Measurements from ENCODE around the gene ANKRD33B. TPM values are rescaled to one million over a fixed set of nuclear protein-coding genes. Genes with fewer than 3 reads are reported as not detected.
"Not testable (repeated sequence)": the region's sequence is repeated elsewhere in the genome, so short reads cannot be mapped to it uniquely, and the experiment has no call there.

Gene ANKRD33B
- total and polyA plus RNA-seq, 2 experiments from 2014 or later: 0.71 to 1.5 TPM

DNA sequence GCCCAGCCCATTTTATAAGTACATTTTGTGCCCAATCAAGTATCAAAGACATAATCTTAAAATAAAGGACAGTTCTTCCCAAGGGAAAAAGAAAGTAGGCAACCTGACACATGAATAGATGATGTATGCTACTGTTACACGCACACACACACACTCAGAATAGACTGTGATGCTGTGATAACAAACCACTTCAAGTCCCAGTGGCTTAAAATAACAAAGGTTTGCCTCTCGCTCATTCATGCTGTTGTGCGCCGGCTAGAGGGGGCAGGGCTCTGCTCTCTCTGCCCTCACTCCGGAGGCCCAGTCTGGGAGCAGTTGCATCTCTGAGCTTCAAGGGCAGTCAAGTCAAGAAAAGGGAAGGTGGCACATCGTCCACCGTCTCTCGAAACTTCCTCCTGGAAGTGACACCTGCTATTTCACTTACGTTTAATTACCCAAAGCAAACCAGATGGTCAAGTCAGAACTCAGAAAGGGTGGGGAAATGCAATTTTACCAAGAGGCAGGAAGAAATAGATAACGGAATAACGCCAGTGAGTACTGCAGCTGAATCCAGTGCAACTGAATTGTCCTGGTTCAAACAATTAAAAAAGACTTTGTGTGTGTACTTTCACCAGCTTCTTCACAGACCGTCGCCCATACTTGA lies 43.3 kb downstream of the ANKRD33B start:
- Histone ChIP-seq H3K9me2 (ENCODE audit: insufficient read depth) (no peaks in the 10 kb centered on the region), H3K4me1 (ENCODE audit: insufficient read depth) (peaks cover 17% of the 10 kb centered on the region), H2AFZ (peak overlapping the region; percentile 64), H3K4me2 (ENCODE audit: unreplicated experiment) (peak overlapping the region; percentile 50), H3K27me3 (replicated peaks; ENCODE audit: insufficient read depth) (no peaks in the 10 kb centered on the region), H3K36me3 (ENCODE audit: low read depth) (no peaks in the 10 kb centered on the region), H3K27ac (peak overlapping the region; percentile 80), H3K79me2 (ENCODE audit: insufficient read depth) (no peaks in the 10 kb centered on the region), H3K9me3 (ENCODE audit: low read depth) (no peaks in the 10 kb centered on the region), H3K9ac (peak overlapping the region; percentile 63), H3F3A (ENCODE audit: insufficient read depth) (peaks cover 9% of the 10 kb centered on the region; the same call in 1 of the 2 replicates), H4K20me1 (ENCODE audit: insufficient read depth) (no peaks in the 10 kb centered on the region), H3K4me3 (no peak overlapping the region)
- DNase-seq: no peak
- in situ Hi-C loops (cut with MboI): no loop called here
- 61 to 65% methylated on average over 13 of the region's 13 CpGs for WGBS, 2 experiments (ENCODE audit: low coverage in 1 of 2, low lambda C conversion rate in 2 of 2, missing lambda C conversion rate in 2 of 2)
- no peak for TF ChIP-seq EZH2phosphoT487 (IDR thresholded peaks at IDR 0.05; ENCODE audit: insufficient read depth, low read depth)
- TF ChIP-seq EZH2 (IDR thresholded peaks at IDR 0.05; ENCODE audit: insufficient read depth, poor library complexity, severe bottlenecking): no peak

DNA sequence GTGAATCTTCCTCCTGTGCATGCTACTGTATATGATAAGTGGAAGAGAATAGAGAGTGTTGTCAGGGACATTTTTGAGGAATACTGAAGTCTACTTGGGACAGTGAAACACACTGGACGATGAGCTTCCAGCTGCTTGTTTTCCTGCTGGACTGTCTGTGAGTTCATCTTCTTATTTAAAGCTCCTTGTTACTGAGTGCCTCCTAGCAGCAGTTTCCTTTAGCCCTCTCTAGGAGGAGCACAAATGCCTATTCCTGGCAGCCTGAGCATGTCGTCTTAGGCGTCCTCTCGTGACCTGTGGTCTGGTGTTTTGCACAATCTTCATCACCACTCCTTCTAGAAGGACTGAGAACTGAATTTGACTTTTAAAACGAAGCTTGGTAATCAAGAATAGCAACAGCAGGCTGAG lies 43.8 kb downstream of the ANKRD33B start:
- Histone ChIP-seq H3K4me2 (ENCODE audit: unreplicated experiment) (peak overlapping the region; percentile 50), H3K9ac (peak overlapping the region; percentile 63)
- WGBS, 2 experiments (ENCODE audit: low coverage in 1 of 2, low lambda C conversion rate in 2 of 2, missing lambda C conversion rate in 2 of 2): 10 to 11% methylated on average over 5 of the region's 5 CpGs

DNA sequence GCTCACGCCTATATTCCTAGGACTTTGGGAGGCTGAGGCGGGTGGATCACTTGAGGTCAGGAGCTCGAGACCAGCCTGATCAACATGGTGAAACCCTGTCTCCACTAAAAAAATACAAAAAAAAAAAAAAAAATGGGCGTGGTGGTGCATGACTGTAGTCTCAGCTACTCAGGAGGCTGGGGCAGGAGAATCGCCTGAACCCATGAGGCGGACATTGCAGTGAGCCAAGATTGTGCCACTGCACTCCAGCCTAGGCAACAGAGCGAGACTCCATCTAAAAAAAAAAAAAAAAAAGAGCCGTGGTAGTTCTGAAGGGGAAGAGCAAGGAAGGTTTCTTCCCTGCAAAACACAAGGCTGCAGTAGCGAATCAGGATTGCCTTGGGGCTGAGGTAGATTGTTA lies 44.2 kb downstream of the ANKRD33B start:
- H3K36me3 ChIP-seq (ENCODE audit: low read depth); H3K9me3 ChIP-seq (ENCODE audit: low read depth); H3F3A ChIP-seq (ENCODE audit: insufficient read depth); H4K20me1 ChIP-seq (ENCODE audit: insufficient read depth); H3K27me3 ChIP-seq (replicated peaks; ENCODE audit: insufficient read depth); in situ Hi-C loops (cut with MboI); DNase-seq; H3K79me2 ChIP-seq (ENCODE audit: insufficient read depth); H3K9me2 ChIP-seq (ENCODE audit: insufficient read depth): not testable (repeated sequence)
- peaks cover 16% of the 10 kb centered on the region for H3K4me1 ChIP-seq (ENCODE audit: insufficient read depth)
- 28 to 29% methylated on average over 9 of the region's 9 CpGs for WGBS, 2 experiments (ENCODE audit: low coverage in 1 of 2, low lambda C conversion rate in 2 of 2, missing lambda C conversion rate in 2 of 2)
- peak overlapping the region; percentile 64 for H2AFZ ChIP-seq
- H3K4me3 ChIP-seq: peak overlapping the region; percentile 27; the same call in 1 of the 2 replicates
- peak overlapping the region; percentile 63 for H3K9ac ChIP-seq
- peak overlapping the region; percentile 80 for H3K27ac ChIP-seq
- H3K4me2 ChIP-seq (ENCODE audit: unreplicated experiment): peak overlapping the region; percentile 50

More for the DNA sequence above, 43.8 kb downstream of the ANKRD33B start:
- Histone ChIP-seq H3K9me3 (ENCODE audit: low read depth) (no peaks in the 10 kb centered on the region), H2AFZ (peak overlapping the region; percentile 64), H4K20me1 (ENCODE audit: insufficient read depth) (no peaks in the 10 kb centered on the region), H3K27me3 (replicated peaks; ENCODE audit: insufficient read depth) (no peaks in the 10 kb centered on the region), H3K79me2 (ENCODE audit: insufficient read depth) (no peaks in the 10 kb centered on the region), H3K4me1 (ENCODE audit: insufficient read depth) (peaks cover 16% of the 10 kb centered on the region), H3F3A (ENCODE audit: insufficient read depth) (peaks cover 5% of the 10 kb centered on the region; the same call in 1 of the 2 replicates), H3K27ac (peak overlapping the region; percentile 80), H3K36me3 (ENCODE audit: low read depth) (no peaks in the 10 kb centered on the region), H3K9me2 (ENCODE audit: insufficient read depth) (no peaks in the 10 kb centered on the region), H3K4me3 (peak overlapping the region; percentile 27; the same call in 1 of the 2 replicates)
- in situ Hi-C loops (cut with MboI): no loop called here
- TF ChIP-seq EZH2 (IDR thresholded peaks at IDR 0.05; ENCODE audit: insufficient read depth, poor library complexity, severe bottlenecking) (no peak), EZH2phosphoT487 (IDR thresholded peaks at IDR 0.05; ENCODE audit: insufficient read depth, low read depth) (no peak)
- peak; percentile 93 for DNase-seq

- WGBS, 2 experiments (ENCODE audit: low coverage in 1 of 2, low lambda C conversion rate in 2 of 2, missing lambda C conversion rate in 2 of 2): 77 to 82% methylated on average over 6 of the region's 6 CpGs
- Histone ChIP-seq H3K27ac (no peak overlapping the region), H4K20me1 (ENCODE audit: insufficient read depth) (no peaks in the 10 kb centered on the region)
Observed at GRCh38 chr5:10610058-10610457, 46.2 kb downstream of the ANKRD33B start.

More at GRCh38 chr5:10610058-10610457, 46.2 kb downstream of the ANKRD33B start:
- Histone ChIP-seq H3K9ac (no peak overlapping the region), H3K36me3 (ENCODE audit: low read depth) (no peaks in the 10 kb centered on the region), H3K79me2 (ENCODE audit: insufficient read depth) (no peaks in the 10 kb centered on the region), H2AFZ (no peak overlapping the region), H3K27me3 (replicated peaks; ENCODE audit: insufficient read depth) (no peaks in the 10 kb centered on the region), H3K9me2 (ENCODE audit: insufficient read depth) (no peaks in the 10 kb centered on the region), H3K4me3 (no peak overlapping the region), H3K4me2 (ENCODE audit: unreplicated experiment) (no peak overlapping the region), H3K4me1 (ENCODE audit: insufficient read depth) (peaks cover 16% of the 10 kb centered on the region), H3K9me3 (ENCODE audit: low read depth) (no peaks in the 10 kb centered on the region), H3F3A (ENCODE audit: insufficient read depth) (0 out of 2 replicates have a peak, but pooled peaks cover 4% of the 10 kb centered on the region)
- TF ChIP-seq EZH2 (IDR thresholded peaks at IDR 0.05; ENCODE audit: insufficient read depth, poor library complexity, severe bottlenecking) (no peak), EZH2phosphoT487 (IDR thresholded peaks at IDR 0.05; ENCODE audit: insufficient read depth, low read depth) (no peak)
- in situ Hi-C loops (cut with MboI): no loop called here
- no peak for DNase-seq
